GM12892 (cell line): ENCODE data around the gene SCFD2.

Experiments
- POLR2A ChIP-seq: IDR thresholded peaks from 2 replicates; pipeline ENCODE4 v1.6.1; 2011; ENCODE audit warnings: low read depth, low read length, control low read depth
- POLR2AphosphoS5 ChIP-seq: IDR thresholded peaks from 2 replicates; pipeline ENCODE4 v1.6.1; 2011; ENCODE audit warnings: low read depth, low read length, control low read depth
- TAF1 ChIP-seq: IDR thresholded peaks from 2 replicates; pipeline ENCODE4 v1.6.1; 2011; ENCODE audit warnings: low read depth, mild to moderate bottlenecking, control low read depth, low read length, borderline replicate concordance

- TF ChIP-seq TAF1, result no peak
- no peak for TF ChIP-seq POLR2A
- TF ChIP-seq POLR2AphosphoS5, result no peak
Observed at GRCh38 chr4:53173576-53173975, 192.3 kb downstream of the SCFD2 start.
